Bronchial epithelial cell (primary cell): Measurements from ENCODE around the gene MALSU1. TPM values are rescaled to one million over a fixed set of nuclear protein-coding genes. Genes with fewer than 3 reads are reported as not detected.

Source experiments
- DNase-seq: peaks from one replicate; pipeline ENCODE4 v3.0.0-alpha.2; 2010; ENCODE audit warnings: low read depth
- FAIRE-seq: peaks from 2 replicates; lab custom pipeline; 2011; peaks lifted over from hg19 to GRCh38; lab: Jason Lieb, UNC
- H3K27me3 ChIP-seq: 2 replicates; pipeline ENCODE4 v1.5.1; 2011; ENCODE audit warnings: low read length; ENCODE audit not compliant: control insufficient read depth, insufficient read depth
- H3K36me3 ChIP-seq: 2 replicates; pipeline ENCODE4 v1.5.1; 2011; ENCODE audit warnings: low read length; ENCODE audit not compliant: control insufficient read depth, insufficient read depth
- H3K4me3 ChIP-seq: 2 replicates; pipeline ENCODE4 v1.5.1; 2011; ENCODE audit warnings: mild to moderate bottlenecking, low read depth, low read length, control low read depth
- total RNA-seq: library from RNA; depleted of rRNA; stranded (reverse); fragments of >200 nt; gene quantifications from 2 replicates; pipeline ENCODE4 v1.2.1, GENCODE V29; 2014
- TF ChIP-seq, protein P1 (sequence below): IDR thresholded peaks from 2 replicates; pipeline ENCODE4 v1.5.1; 2011; ENCODE audit warnings: mild to moderate bottlenecking, moderate library complexity, low read length, control low read depth, inconsistent platforms; ENCODE audit not compliant: insufficient read depth, severe bottlenecking

The MALSU1 gene
- total RNA-seq, 1 donor from 2014 or later, result 61.6 TPM

DNA sequence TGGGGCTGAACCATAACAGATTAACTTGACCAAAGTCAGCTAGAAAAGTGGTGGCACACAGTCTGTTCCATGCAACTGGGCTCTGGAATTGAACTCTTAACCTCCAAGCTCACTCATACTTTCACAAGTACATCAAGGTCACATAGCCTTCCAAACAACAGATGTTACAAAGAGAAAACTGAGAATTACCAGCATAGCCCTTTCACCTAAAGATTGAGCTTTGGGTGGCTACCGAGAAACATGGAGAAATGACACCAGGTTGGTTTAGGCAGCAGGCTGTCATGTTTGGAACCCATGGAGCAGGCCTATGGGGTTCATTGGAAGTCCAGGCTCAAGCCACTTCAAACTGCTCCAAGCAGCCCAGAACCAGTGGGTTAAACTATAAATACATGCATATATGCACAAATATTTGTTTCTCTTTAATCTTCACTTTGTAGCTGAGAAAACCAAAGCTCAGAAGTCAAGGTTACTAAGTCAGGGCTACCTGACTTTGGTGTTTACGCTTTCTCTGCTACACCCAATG lies 59.1 kb downstream of the MALSU1 start:
- FAIRE-seq (peak; percentile 18), DNase-seq (no peak)
- TF ChIP-seq, protein P1, sequence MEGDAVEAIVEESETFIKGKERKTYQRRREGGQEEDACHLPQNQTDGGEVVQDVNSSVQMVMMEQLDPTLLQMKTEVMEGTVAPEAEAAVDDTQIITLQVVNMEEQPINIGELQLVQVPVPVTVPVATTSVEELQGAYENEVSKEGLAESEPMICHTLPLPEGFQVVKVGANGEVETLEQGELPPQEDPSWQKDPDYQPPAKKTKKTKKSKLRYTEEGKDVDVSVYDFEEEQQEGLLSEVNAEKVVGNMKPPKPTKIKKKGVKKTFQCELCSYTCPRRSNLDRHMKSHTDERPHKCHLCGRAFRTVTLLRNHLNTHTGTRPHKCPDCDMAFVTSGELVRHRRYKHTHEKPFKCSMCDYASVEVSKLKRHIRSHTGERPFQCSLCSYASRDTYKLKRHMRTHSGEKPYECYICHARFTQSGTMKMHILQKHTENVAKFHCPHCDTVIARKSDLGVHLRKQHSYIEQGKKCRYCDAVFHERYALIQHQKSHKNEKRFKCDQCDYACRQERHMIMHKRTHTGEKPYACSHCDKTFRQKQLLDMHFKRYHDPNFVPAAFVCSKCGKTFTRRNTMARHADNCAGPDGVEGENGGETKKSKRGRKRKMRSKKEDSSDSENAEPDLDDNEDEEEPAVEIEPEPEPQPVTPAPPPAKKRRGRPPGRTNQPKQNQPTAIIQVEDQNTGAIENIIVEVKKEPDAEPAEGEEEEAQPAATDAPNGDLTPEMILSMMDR, result no peak
- H3K4me3 ChIP-seq, result no peak overlapping the region
- no peaks in the 10 kb centered on the region for H3K36me3 ChIP-seq
- no peaks in the 10 kb centered on the region for H3K27me3 ChIP-seq

Other genes with a start within 250 kb of the MALSU1 start
- 20.8 and 28.7 TPM in 2 replicates for gene KLHL7, start 193.6 kb upstream of the MALSU1 start, total RNA-seq
- gene NUP42, start 117.3 kb upstream of the MALSU1 start, total RNA-seq, result 16.3 and 29.4 TPM in 2 replicates
- 13.4 and 57.0 TPM in 2 replicates for gene GPNMB, start 52.6 kb upstream of the MALSU1 start, total RNA-seq
- gene IGF2BP3, start 171.2 kb downstream of the MALSU1 start, total RNA-seq, result 4.6 and 12.4 TPM in 2 replicates
- gene TRA2A, start 232.6 kb downstream of the MALSU1 start, total RNA-seq, result 21.3 and 28.4 TPM in 2 replicates